Stimulated activated CD4-positive, alpha-beta T cell treated with anti-CD3 and anti-CD28 coated beads, Interleukin-2, amount 100 ng/mL, for 24 hours (primary cell): Measurements from ENCODE around the gene ITPR1.

Experiments
- DNase-seq, 2 donors: peaks; one replicate each; pipeline ENCODE4 v3.0.0-alpha.2; 2020

Gene ITPR1

GRCh38 chr3:4492208-4493013 lies 737 bp upstream of the ITPR1 start:
- peak; percentile 47 to 50 for DNase-seq

GRCh38 chr3:4493941-4494894 lies 1.1 kb downstream of the ITPR1 start:
- DNase-seq: peak in 1 of 2 donors; percentile 23

GRCh38 chr3:4494895-4495264 lies 1.7 kb downstream of the ITPR1 start:
- no peak for DNase-seq

GRCh38 chr3:4495294-4496086 lies 2.3 kb downstream of the ITPR1 start:
- no peak for DNase-seq

GRCh38 chr3:4496087-4496452 lies 2.9 kb downstream of the ITPR1 start:
- DNase-seq: no peak

- no peak for DNase-seq
Observed at GRCh38 chr3:4497005-4497692, 4.0 kb downstream of the ITPR1 start.

GRCh38 chr3:4497843-4498324 lies 4.7 kb downstream of the ITPR1 start:
- no peak for DNase-seq

GRCh38 chr3:4498446-4498845 lies 5.3 kb downstream of the ITPR1 start:
- no peak for DNase-seq

- DNase-seq: no peak
Observed at GRCh38 chr3:4501437-4501836, 8.3 kb downstream of the ITPR1 start.

GRCh38 chr3:4501927-4502326 lies 8.8 kb downstream of the ITPR1 start:
- no peak for DNase-seq

- DNase-seq: no peak
Observed at GRCh38 chr3:4503050-4503449, 9.9 kb downstream of the ITPR1 start.

- DNase-seq: no peak
Observed at GRCh38 chr3:4504340-4505261, 11.5 kb downstream of the ITPR1 start.

- DNase-seq: no peak
Observed at GRCh38 chr3:4505688-4506558, 12.8 kb downstream of the ITPR1 start.

- no peak for DNase-seq
Observed at GRCh38 chr3:4506559-4507023, 13.4 kb downstream of the ITPR1 start.

- no peak for DNase-seq
Observed at GRCh38 chr3:4507024-4507596, 14.0 kb downstream of the ITPR1 start.

- no peak for DNase-seq
Observed at GRCh38 chr3:4508048-4508981, 15.2 kb downstream of the ITPR1 start.

GRCh38 chr3:4509043-4509442 lies 15.9 kb downstream of the ITPR1 start:
- no peak for DNase-seq

GRCh38 chr3:4509983-4510755 lies 17.0 kb downstream of the ITPR1 start:
- no peak for DNase-seq
